GM23338 (cell line): ENCODE results near the gene MDGA2.

Experiments
- CREB1 ChIP-seq: fragments of 250-450 bp; sonication (Bioruptor Pico); IDR thresholded peaks from 2 replicates; pipeline ENCODE4 v1.5.0; 2020; ENCODE audit warnings: low read depth, mild to moderate bottlenecking, moderate library complexity
- CTCF ChIP-seq, 2 experiments: fragments of 200-600 bp in 1 of 2; sonication (generic) in 1 of 2; conservative IDR thresholded peaks; 2 replicates each; pipeline versions ENCODE4 v1.5.1 to v1.6.1; 2016 to 2017; ENCODE audit warnings: antibody characterized with exemption in 2 of 2, low read depth in 2 of 2, mild to moderate bottlenecking in 2 of 2, moderate library complexity in 1 of 2
- EZH2 ChIP-seq: fragments of 200-600 bp; sonication (generic); IDR thresholded peaks from one replicate; pipeline ENCODE4 v1.8.0; 2017; ENCODE audit warnings: antibody characterized with exemption, mild to moderate bottlenecking, low read depth; ENCODE audit not compliant: unreplicated experiment
- EZH2phosphoT487 ChIP-seq: fragments of 200-600 bp; sonication (generic); IDR thresholded peaks from one replicate; pipeline ENCODE4 v1.8.1; 2018; ENCODE audit warnings: antibody characterized with exemption; ENCODE audit not compliant: unreplicated experiment
- POLR2AphosphoS5 ChIP-seq: IDR thresholded peaks from 2 replicates; pipeline ENCODE4 v1.6.1; 2016; ENCODE audit warnings: antibody characterized with exemption, low read depth

GRCh38 chr14:47390831-47391504 is 284.4 kb downstream of the MDGA2 start:
- TF ChIP-seq CTCF (conservative IDR thresholded peaks at IDR 0.05; ENCODE audit: low read depth in 2 of 2) (no peak), EZH2 (no peak), CREB1 (CRISPR knock-in tag) (no peak), POLR2AphosphoS5 (no peak), EZH2phosphoT487 (no peak)
